HG03354 (cell line): ENCODE measurements around the gene BCAN.

Experiments
- ATAC-seq: cut with Tn5 transposase; IDR thresholded peaks from one replicate; pipeline ENCODE4 v1.9.1; 2021; ENCODE audit warnings: mild to moderate bottlenecking; ENCODE audit not compliant: unreplicated experiment, poor library complexity, severe bottlenecking

The BCAN gene

GRCh38 chr1:156642265-156643048 lies 540 bp downstream of the BCAN start:
- no peak for ATAC-seq

GRCh38 chr1:156643049-156643777 lies 1.3 kb downstream of the BCAN start:
- no peak for ATAC-seq

GRCh38 chr1:156643778-156644092 lies 1.8 kb downstream of the BCAN start:
- ATAC-seq, result no peak

DNA sequence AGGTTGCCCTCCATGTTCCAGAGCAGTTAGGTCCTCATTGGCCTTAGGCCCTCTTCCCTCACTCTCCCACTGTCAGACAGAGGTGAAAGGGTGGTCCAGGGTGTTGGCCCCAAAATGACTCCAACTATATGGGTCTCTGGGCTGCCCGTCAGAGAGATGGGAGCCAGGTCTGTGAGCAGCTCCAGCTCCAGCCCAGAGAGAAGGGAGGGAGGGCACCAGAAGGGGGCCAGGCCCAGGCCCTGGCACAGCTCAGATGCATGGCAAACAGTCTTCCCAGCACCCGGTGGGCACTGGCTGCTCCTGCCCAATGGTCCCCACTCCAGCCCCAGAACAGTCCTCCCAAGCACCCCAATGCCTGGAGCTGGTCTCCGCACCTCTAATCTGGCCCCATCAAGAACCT lies 2.2 kb downstream of the BCAN start:
- no peak for ATAC-seq

DNA sequence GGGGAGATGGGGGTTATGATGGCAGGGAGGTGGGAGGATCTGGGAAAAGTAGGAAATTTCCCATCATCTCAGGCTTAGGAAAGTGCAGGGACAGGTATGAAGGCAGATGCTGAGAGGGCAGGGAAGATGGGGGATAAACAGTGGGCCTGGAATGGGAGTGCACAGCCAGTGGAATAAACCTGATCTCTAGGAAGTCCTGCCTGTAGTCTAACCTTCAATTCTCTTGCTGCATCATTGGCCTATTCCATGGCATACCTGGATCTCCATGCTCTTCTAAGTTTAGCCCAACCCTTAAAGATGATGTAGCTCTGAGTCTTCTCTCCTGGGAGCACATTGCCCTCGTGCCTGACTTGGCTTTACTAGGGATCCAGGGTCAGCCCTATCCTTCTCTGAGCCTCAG lies 2.7 kb downstream of the BCAN start:
- ATAC-seq, result no peak

DNA sequence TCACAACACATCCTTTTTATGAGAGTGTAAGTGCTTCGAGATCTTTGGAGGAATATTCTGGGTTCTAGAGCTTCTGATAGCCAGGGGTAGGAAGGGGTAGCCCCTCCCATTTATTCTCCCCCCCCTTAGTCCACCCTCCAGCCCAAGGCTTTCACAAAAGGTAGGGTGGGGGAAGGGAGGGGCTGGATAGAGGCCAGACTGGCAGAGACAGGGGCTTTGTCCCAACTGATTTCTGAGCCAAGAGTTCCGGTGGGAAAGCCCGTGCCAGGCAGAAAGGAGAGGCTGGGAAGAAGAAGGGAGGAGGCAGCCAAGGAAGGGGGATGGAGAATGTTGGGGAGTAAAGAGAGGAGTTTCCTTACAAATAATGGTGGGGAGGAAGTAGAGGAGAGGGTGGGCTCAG lies 3.1 kb downstream of the BCAN start:
- no peak for ATAC-seq

DNA sequence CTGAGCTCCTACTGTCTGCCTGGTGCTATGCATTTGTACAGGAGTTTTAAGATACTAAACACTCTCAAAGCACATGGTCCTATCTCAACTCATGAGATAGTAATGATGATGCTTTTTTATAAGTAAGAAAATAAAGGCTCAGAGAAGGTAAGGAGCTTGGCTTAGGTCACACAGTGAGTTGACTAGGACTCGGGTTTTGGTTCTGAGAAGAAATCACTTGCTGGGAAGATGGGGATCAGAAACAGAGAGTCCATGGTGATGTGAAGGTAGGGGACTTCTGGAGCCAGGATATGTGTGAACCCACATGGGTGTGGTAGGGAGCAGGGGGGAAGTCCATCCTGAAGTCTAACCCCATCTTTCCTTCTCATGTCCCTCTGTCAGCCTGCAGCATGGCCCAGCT lies 3.7 kb downstream of the BCAN start:
- ATAC-seq, result no peak

- no peak for ATAC-seq
Measured at GRCh38 chr1:156646738-156647211, 4.9 kb downstream of the BCAN start.

GRCh38 chr1:156647351-156647750 lies 5.4 kb downstream of the BCAN start:
- ATAC-seq, result no peak

DNA sequence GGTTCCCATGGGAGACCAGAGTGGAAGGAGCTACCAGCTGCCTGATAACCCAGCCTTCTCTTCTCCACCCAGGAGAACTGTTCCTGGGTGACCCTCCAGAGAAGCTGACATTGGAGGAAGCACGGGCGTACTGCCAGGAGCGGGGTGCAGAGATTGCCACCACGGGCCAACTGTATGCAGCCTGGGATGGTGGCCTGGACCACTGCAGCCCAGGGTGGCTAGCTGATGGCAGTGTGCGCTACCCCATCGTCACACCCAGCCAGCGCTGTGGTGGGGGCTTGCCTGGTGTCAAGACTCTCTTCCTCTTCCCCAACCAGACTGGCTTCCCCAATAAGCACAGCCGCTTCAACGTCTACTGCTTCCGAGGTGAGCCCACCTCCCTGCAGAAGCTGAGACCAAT lies 6.6 kb downstream of the BCAN start:
- ATAC-seq, result no peak

DNA sequence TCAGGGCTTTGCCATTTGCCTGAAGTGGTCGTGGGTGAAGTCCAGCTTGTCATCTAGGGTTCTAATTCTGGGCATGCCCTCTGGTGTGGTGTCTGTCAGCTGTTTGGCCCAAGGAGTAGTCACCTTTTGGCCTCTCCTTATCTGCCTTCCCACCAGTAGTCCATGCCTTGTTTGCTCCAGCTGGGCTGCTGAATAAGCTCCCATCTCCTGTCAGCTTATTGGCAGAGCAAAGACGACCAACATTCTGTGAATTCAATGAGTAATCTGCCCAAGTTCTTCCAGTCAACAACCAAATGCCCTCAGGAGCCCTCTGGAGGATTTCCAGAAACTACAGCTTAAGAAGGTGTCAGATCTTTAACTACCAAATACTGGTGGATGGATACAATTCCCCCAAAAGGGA lies 7.0 kb downstream of the BCAN start:
- ATAC-seq, result no peak

DNA sequence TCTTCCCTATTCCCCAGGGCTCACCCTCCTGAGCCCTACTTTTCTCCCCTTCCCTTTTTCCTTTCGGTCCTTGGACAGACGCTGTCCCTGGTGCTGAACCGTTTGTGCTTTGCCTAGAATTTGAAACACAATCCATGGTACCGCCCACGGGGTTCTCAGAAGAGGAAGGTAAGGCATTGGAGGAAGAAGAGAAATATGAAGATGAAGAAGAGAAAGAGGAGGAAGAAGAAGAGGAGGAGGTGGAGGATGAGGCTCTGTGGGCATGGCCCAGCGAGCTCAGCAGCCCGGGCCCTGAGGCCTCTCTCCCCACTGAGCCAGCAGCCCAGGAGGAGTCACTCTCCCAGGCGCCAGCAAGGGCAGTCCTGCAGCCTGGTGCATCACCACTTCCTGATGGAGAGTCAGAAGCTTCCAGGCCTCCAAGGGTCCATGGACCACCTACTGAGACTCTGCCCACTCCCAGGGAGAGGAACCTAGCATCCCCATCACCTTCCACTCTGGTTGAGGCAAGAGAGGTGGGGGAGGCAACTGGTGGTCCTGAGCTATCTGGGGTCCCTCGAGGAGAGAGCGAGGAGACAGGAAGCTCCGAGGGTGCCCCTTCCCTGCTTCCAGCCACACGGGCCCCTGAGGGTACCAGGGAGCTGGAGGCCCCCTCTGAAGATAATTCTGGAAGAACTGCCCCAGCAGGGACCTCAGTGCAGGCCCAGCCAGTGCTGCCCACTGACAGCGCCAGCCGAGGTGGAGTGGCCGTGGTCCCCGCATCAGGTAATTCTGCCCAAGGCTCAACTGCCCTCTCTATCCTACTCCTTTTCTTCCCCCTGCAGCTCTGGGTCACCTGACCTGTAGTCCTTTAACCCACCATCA lies 10.4 kb downstream of the BCAN start:
- ATAC-seq, result no peak

- ATAC-seq, result no peak
Measured at GRCh38 chr1:156652992-156653355, 11.1 kb downstream of the BCAN start.

DNA sequence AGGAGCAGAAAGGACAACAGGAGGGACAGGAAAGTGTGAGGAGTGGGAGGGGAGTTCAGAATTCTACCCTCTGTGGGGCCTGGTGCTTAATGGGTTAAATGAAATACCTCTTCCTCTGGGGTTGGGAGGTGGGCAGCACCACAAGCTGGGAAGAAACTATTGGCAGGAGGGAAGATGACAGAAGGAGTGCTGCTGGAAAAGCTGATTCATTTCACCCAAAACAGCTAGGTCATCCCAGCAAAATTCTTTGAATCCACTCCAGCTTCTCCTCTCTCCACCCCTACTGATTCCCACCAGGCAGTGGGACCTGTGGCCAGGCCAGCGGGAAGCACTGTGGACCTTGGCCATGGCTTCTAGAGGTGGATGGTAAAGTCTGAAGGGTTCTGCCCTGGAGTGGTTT lies 12.8 kb downstream of the BCAN start:
- ATAC-seq, result no peak

- no peak for ATAC-seq
Measured at GRCh38 chr1:156655151-156655903, 13.4 kb downstream of the BCAN start.

- no peak for ATAC-seq
Measured at GRCh38 chr1:156655904-156656516, 14.1 kb downstream of the BCAN start.

DNA sequence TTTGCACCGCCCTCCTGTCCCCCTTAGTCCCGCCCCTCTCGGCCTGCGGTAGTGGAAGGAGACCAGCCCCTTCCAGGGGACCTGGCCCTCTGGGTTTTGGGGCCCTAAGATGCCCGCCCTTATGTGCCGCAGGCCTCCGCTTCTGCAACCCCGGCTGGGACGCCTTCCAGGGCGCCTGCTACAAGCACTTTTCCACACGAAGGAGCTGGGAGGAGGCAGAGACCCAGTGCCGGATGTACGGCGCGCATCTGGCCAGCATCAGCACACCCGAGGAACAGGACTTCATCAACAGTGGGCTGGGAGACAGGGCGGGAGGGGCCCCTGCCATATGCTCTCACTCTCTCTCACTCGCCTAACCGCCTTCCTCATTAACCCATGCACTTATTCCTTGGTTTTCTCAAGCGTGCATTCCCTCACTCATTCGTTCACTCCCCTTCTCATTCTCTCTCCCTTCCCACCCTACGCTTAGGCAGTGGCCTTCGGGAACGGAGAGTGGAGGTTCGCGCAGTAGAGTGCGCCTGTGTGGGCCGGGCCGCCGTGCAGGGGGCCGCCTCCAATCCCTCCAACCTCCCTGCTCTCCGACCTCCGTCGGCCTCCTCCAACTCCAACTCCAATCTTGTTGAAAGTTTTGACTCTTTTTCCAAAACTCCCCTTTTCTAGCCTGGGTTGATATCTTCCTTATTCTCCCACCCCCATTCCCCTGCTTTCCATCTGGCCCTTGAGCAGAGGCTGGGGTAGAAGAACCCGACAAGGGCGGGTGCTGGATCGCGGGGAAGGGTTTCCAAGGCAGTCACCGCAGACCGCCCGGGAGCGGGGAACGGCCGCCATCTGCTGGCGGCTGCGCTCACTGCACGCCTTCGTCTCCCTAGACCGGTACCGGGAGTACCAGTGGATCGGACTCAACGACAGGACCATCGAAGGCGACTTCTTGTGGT lies 15.2 kb downstream of the BCAN start:
- no peak for ATAC-seq

- ATAC-seq, result no peak
Measured at GRCh38 chr1:156657741-156658319, 15.9 kb downstream of the BCAN start.
